Ammon's horn (tissue), 1 donor: ENCODE results near the gene ETV2.
"Not testable (repeated sequence)": the region's sequence is repeated elsewhere in the genome, so short reads cannot be mapped to it uniquely, and the experiment has no call there.

Experiments
- DNase-seq: peaks from one replicate; pipeline ENCODE4 v3.0.0-alpha.2; 2016; ENCODE audit warnings: low spot score

The ETV2 gene

DNA sequence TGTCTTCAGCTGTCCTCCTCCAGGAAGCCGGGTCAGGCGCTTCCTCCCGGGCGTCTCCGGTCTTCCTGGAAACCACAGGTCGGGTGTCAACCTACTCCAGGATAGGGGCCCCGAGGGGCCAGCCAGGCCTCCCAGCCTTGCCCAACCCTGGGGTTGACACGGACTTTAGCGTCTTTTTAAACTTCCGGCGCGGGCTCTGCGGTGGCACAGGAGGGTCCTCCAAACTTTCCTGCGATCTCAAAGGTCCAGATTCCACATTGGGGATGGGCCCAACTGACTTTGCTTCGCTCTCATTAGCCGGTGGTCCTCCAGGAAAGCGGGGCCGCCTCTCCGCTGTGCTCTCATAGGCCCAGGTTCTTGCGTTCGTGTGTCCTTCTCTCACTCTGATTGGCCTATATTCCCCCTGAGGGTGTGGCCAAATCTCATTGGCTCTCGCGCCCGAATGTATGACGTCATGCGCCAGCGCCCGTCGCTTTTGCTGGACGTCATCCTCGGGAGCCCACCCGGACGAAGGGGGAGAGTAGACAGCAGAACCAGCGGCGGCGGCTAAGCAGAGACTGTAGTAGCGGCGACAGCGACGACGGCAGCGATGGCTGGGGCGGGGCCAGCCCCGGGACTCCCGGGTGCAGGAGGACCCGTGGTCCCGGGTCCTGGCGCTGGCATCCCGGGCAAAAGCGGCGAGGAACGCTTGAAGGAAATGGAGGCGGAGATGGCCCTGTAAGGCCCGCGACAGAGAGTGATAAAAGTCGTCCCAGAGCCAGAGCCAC, 12.8 kb upstream of the ETV2 start, which contains the start of gene RBM42:
Gene RBM42, plus strand, starts transcription at position 472 of the 767 bp plus-strand sequence. Its CDS starts 118 bp downstream, at position 590.
- DNase-seq, result peak; percentile 98

DNA sequence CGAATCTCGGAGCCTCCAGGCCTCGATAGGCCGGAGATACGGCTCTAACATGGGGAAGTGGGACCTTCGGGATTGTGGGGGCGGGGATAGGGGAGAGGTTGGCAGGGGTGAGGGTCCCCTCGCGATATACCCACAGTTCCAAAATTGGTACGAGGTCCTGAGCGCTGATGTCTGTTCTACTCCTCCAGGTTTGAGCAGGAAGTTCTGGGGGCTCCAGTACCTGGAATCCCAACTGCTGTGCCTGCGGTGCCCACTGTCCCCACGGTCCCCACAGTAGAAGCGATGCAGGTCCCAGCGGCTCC, 12.3 kb upstream of the ETV2 start:
- DNase-seq, result no peak

DNA sequence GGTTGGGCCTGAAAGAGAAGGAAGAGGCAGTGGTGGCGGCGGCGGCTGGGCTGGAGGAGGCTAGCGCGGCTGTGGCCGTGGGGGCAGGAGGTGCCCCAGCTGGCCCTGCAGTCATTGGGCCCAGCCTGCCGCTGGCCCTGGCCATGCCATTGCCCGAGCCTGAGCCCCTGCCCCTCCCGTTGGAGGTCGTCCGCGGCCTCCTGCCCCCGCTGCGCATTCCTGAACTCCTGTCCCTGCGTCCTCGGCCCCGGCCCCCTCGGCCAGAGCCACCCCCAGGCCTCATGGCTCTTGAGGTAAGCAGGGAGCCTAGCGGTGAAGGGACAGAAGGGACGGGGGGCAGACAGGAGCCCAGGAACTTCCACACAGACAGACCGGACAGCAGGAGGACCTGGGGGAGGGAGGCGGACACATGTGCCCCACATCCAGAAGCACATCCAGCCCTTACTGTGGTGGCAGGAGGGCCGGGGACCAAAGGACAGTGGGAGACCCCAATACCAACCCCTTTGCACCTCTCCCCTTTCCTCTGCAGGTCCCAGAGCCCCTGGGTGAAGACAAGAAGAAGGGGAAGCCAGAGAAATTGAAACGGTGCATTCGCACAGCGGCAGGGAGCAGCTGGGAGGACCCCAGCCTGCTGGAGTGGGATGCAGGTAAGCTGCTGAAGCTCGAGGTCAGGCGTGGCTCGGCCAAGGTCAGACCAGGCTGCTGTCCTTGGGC, 7.7 kb upstream of the ETV2 start:
- no peak for DNase-seq

DNA sequence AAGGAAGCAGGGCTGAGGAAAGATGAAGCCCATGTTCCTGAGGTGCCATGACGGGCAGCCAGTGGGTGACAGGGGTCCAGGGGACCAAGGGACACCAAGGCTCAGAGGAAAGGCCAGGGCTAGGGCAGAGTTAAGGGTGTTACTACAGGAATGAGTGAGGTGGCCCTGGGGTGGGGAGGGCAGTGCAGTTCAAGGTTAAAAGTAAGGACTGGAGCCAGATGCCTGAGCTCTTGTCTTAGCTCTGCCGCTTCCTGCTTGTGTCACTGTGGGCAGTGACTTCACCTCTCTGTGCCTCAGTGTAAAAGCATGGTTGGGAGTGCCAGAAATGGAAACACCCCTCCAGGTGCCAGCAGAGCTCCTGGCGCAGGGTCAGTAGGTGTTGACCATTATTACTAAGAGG, 4.9 kb upstream of the ETV2 start:
- DNase-seq, result no peak

DNA sequence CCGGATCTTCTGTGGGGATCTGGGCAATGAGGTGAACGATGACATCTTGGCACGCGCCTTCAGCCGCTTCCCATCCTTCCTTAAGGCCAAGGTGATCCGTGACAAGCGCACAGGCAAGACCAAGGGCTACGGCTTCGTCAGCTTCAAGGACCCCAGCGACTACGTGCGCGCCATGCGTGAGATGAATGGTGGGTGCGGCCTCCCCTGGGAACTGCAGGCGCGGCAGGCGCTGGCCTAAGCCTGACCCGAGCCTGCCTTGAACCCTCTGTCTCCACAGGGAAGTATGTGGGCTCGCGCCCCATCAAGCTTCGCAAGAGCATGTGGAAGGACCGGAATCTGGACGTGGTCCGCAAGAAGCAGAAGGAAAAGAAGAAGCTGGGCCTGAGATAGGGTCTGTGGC, 4.4 kb upstream of the ETV2 start:
- no peak for DNase-seq

DNA sequence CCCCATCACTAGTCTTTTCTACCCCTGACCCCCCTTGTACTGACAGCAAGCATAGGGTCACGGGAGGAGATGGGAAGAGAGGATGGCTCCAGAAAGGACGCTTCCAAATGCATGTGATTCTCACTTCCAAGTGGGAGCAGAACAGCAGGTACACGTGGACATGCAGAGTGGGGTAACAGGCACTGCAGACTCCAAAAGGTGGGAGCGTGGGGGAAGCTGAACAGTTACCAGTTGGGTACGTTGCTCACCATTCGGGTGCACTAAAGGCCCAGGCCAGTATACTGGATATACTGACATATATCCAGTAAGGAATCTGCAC, 2.3 kb upstream of the ETV2 start:
- DNase-seq, result no peak

DNA sequence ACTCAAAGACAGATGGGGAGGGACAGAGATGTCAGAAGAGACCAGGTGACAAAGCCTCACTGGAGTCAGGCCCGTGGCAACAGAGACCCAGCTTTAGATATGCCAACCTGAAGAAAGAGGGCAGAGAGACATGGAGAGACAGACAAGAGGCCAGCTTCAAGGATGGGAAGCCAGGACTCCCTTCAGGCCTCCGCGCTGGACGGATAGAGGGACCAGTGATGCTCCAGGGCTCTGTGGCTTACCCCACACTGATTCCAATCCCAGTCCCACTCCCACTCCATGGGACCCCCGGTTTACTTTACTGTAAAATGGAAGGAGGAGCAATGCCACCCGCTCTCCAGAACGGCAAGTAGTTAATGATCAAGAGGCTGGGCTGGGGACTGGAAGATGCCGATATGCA, 1.7 kb upstream of the ETV2 start:
- DNase-seq, result no peak

DNA sequence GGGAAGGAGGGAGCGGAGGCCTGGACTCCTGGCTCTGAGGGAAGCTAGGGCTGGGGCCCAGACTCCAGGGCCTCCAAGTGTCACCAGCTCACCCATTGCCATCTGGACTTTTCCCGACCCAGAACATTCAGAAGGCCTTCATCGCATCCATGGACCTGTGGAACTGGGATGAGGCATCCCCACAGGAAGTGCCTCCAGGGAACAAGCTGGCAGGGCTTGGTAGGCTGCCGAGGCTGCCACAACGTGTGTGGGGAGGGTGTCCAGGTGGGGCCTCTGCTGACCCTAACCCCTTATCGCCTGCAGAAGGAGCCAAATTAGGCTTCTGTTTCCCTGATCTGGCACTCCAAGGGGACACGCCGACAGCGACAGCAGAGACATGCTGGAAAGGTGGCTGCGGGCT, 767 bp downstream of the ETV2 start:
- no peak for DNase-seq

DNA sequence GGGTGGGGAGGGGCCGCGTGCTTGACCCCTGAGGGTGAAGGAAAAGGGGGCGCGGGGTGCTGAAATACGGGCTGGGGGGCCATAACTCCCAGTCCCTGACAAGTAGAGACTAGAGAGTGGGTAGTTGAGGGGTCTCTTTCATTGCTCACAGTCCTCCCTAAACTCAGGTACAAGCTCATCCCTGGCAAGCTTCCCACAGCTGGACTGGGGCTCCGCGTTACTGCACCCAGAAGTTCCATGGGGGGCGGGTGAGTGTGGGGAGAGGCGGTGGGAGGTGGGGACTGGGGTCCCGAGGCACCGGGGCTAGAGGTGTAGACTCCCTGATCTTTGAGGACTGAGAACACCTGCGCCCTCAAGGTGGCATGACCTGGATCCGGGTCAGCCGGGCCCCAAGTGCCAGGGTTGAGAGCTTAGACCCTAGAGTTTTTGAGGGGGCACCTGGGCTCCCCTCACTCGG, 1.3 kb downstream of the ETV2 start:
- no peak for DNase-seq

DNA sequence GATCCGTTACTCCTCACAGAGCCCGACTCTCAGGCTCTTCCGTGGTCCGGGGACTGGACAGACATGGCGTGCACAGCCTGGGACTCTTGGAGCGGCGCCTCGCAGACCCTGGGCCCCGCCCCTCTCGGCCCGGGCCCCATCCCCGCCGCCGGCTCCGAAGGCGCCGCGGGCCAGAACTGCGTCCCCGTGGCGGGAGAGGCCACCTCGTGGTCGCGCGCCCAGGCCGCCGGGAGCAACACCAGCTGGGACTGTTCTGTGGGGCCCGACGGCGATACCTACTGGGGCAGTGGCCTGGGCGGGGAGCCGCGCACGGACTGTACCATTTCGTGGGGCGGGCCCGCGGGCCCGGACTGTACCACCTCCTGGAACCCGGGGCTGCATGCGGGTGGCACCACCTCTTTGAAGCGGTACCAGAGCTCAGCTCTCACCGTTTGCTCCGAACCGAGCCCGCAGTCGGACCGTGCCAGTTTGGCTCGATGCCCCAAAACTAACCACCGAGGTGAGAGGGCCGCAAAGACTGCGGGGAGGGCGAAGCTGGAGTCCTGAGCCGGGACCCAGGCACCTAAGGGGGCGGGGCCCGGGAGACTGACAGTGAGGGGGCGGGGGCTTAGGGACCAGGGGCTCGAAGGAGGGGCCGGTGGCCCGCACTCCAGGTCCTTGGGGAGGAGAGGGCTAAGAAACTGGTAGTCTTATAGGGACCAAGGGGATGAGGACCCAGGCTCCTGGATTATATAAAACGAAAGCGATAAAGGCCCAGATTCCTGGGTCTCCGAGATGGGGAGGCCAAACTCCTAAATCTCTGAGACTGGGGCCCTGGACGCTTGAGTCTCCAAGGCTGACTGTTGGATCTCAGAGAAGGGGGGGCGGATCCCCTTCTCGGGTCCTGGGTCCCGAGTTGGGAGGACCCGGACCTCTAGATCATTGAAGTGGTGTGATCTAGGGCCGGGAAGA, 2.0 kb downstream of the ETV2 start:
- peak; percentile 59 for DNase-seq

DNA sequence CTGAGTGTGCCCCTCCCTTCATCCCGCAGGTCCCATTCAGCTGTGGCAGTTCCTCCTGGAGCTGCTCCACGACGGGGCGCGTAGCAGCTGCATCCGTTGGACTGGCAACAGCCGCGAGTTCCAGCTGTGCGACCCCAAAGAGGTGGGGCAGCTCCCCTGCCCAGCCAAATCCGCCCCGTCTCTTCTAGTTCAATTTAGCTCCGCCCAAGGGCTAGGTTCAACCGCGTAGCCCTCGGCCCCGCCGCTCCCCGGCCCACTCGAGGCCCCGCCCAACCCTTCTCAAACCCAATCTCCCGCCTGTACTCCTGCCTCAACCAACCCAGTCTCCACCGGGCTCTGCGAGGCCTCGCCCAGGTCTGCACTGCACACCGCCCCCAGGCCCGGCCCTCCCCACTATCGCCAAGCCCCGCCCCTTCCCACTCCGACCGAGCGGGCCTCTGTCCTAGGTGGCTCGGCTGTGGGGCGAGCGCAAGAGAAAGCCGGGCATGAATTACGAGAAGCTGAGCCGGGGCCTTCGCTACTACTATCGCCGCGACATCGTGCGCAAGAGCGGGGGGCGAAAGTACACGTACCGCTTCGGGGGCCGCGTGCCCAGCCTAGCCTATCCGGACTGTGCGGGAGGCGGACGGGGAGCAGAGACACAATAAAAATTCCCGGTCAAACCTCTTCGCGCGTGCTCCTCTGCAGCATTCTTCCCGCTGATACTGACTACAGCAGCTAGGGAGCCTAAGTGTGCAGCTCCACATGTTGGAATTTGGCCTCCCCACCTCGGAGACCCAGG, 2.9 kb downstream of the ETV2 start:
- peak; percentile 87 for DNase-seq

DNA sequence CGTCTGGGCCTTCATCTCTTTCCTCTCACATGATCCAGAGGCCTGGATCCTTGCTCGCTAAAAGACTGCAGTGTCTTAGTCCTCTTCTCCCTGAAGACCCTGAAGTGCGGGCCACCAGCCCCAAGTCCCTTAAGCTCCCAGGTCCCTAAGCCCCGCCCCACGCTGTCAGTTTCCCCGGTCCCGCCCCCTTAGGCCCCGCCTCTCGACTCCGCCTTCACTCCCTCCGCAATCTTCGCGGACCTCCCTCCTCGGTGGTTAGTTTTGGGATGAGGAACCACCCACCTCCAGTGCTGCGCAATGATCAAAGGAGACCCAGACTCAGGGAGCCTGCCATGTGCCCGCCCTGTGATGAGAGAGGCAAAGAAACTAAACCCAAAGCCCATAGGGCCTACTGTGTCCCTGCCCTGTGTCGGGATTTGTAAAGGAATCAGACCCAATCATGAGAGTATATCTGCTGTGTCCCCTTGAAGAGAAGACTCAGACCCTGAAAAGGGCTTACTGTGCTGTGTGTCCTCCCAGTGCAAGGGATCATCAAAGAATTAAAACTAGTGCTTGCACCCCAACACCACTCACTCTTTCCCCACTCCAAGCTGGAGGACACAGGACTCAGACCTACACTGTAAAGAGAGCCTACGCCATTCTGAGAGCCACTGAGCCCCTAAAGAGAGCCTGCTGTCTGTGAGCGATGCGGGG, 3.6 kb downstream of the ETV2 start:
- peak; percentile 75 for DNase-seq

DNA sequence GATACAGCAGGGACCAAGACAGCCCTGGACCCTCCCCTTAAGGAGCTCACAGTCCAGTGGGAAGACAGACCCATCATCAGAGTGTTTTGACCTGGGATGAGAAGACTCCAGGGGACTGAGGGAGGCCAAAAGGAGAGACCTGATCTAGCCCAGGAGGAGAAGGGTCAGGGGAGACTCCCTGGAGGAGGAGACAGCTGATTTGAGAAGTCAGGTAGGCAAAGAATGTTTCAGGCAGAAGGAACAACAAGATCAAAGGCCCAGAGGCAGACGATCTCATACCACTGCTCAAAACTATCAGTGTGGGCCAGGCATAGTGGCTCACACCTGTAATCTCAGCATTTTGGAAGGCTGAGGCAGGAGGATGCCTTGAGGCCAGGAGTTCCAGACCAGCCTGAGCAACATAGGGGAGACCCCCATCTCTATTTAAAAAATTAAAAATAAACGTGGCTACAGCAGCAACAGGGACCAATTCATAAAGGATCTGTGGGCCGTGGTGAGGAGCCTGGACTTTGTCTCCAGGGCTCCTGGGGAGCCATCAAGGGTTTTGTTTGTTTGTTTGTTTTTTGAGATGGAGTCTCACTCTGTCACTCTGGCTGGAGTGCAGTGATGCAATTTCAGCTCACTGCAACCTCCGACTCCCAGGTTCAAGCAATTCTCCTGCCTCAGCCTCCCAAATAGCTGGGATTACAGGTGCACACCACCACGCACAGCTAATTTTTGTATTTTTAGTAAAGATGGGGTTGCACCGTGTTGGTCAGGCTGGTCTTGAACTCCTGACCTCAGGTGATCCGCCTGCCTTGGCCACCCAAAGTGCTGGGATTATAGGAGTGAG, 4.4 kb downstream of the ETV2 start:
- DNase-seq, result no peak

DNA sequence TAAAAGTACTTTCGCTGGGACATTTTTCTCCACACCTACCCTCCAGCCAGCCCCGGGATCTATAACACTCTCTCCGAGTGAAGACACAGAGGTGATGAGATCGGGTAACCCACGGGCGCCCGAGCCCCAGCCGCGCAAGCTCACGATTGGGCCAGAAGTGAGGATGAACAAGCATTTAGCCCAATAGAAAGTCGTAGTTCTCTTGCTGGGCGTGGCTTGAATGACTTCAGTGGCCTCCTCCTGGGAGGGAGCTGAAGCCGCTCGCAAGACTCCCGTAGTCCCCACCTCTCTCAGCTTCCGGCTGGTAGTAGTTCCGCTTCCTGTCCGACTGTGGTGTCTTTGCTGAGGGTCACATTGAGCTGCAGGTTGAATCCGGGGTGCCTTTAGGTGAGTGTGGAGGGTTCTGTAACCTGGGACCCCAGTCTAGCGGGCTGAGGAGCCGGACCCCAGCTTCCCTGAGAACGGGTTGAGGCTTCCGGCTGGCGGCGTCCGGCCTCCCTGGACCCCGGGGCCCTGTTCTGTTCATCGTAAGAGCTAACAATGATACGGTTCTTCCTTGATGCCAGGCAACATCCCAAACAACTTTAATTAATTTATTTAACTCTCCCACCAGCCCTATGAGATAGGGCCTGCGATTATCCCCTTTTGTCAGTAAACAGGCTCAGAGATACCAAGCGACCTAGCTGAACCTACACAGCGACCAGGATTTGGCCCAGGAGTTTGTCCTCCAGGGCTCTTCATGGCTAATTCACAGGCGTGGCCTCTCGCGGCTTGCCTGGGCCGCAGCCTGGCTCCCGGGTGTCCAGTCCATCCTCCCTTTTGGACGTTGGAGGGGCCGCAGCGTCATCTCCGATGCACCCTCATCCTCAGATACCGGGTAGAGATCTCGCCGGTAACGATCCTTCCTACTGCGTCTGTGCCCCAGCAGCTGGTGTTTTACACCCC, 6.7 kb downstream of the ETV2 start, which contains the start of gene COX6B1:
Gene COX6B1, plus strand, starts transcription at position 307 of the 945 bp plus-strand sequence. CDS start 2,921 bp downstream, outside the sequence.
- DNase-seq, result peak; percentile 99

DNA sequence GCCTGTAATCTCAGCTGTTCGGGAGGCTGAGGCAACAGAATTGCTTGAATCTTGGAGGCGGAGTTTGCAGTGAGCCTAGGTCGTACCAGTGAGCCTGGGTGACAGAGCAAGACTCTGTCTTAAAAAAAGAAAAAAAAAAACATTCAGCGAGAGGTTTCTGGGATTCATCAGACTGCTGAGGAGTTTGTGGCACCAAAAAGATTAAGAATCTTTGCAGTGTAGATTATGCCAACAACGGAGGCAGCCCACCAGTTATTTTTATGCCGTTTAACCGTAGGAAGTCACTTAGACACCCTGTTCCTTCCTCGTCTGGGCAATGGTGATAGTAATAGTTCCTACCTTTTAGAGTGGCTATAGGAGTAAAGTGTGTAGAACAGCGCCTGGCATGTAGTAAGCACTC, 9.0 kb downstream of the ETV2 start:
- DNase-seq, result no peak

DNA sequence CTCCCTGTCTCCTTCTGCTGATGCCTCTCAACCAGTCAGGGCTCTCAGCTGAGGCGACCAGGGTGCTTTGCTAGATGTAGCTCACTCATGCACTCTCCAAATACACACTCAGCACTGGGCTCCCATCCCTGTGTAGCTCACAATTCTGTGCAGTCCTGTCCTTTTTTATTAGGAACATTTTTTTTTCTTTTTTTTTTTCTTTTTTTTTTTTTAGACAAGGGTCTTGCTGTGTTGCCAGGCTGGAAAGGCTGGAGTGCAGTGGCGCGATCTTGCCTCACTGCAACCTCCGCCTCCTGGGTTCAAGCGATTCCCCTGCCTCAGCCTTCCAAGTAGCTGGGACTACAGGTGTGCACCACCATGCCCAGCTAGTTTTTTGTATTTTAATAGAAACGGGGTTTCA, 13.3 kb downstream of the ETV2 start:
- DNase-seq, result not testable (repeated sequence)

DNA sequence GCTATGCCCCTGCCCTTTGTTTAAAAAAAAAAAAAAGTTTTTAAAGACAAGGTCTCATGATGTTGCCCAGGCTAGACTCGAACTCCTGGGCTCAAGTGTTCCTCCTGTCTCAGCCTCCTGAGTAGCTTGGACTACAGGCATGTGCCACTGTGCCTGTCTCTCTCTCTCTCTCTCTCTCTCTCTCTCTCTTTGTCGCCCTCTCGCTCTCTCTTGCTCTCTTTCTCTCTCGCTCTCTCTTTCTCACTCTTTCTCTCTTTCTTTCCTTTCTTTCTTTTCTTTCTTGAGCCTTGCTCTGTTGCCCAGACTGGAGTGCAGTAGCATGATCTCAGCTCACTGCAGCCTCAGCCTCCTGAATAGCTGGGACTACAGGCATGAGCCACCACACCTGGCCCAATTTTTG, 14.1 kb downstream of the ETV2 start:
- no peak for DNase-seq

DNA sequence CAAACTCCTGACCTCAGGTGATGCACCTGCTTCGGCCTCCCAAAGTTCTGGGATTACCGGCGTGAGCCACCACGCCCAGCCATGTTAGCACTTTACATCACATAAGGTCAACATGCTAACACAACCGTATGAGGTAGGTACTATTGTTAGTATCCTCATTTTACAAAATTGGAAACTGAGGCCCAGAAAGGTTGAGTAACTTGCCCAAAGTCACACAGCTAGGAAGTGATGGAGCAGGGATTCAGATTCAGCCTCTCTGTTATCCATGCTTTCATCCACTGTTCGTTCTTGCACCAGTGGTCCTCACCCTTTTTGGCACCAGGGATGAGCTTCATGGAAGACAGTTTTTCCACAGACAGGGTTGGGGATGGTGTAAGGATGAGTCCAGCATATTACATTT, 15.2 kb downstream of the ETV2 start:
- no peak for DNase-seq
